Measurements from ENCODE around the gene PLCE1. TPM values are rescaled to one million over a fixed set of nuclear protein-coding genes. Genes with fewer than 3 reads are reported as not detected.

Gene PLCE1
- total and polyA plus RNA-seq, 2 donors (not counting 3 experiments of a cell fraction or from before 2014, with no cell fraction given), result 0.01 to 0.04 TPM

DNA sequence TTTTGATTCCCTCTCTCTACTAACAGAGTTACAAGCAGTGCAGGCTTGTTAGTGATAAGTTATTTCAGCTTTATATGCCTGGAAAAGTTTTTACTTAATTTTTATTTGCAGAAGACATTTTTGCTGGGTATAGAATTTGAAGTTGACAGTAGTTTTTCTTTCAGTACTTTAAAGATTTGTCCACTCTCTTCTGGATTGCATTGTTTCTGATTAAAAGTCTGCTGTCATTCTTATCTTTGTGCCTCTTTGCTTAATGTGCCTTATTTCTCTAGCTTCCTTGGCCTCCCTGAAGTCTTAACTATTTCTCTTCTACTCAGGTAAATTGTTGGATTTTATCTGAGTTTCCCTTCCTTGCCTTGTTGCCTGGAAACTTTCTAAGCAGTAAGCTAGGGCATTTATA lies 36.2 kb downstream of the PLCE1 start:
- POLR2A ChIA-PET, result no interaction called here
- Histone ChIP-seq H3K79me2 (ENCODE audit: control insufficient read depth, insufficient read depth, low read length) (no peaks in the 10 kb centered on the region), H3K36me3 (ENCODE audit: control insufficient read depth in 2 of 2, extremely low read depth in 1 of 2, insufficient read depth in 2 of 2, low read length in 2 of 2) (no peaks in the 10 kb centered on the region), H3K27ac (ENCODE audit: insufficient read depth, low read depth, low read length) (no peak overlapping the region), H3K9me1 (replicated peaks; ENCODE audit: control insufficient read depth, extremely low read depth, insufficient read depth, low read length) (no peaks in the 10 kb centered on the region), H2AFZ (ENCODE audit: low read depth, low read length) (no peak overlapping the region), H4K20me1 (replicated peaks; ENCODE audit: control insufficient read depth, extremely low read depth, insufficient read depth, low read length) (no peaks in the 10 kb centered on the region), H3K9me3 (replicated peaks; ENCODE audit: control insufficient read depth, insufficient read depth, low read length) (no peaks in the 10 kb centered on the region), H3K4me3 (replicated peaks in 1 of 3; ENCODE audit: insufficient read depth in 1 of 3, low read depth in 1 of 3, low read length in 3 of 3) (no peak overlapping the region), H3K27me3 (ENCODE audit: control insufficient read depth in 2 of 2, insufficient read depth in 2 of 2, low read length in 2 of 2) (no peaks in the 10 kb centered on the region), H3K4me1 (ENCODE audit: control insufficient read depth, extremely low read depth, insufficient read depth, low read length) (no peaks in the 10 kb centered on the region), H3K4me2 (ENCODE audit: insufficient read depth, low read length) (no peak overlapping the region), H3K9ac (replicated peaks; ENCODE audit: extremely low read depth, insufficient read depth, low read length) (no peak overlapping the region)
- no TSS peak for BruUV-seq (replicated peaks)
- FAIRE-seq (no peak), DNase-seq (ENCODE audit: low read depth, low spot score) (no peak)
- intact Hi-C loops (cut with micrococcal nuclease) (no loop called here), dilution Hi-C loops (cut with MboI; ENCODE audit: extremely low pct_ligation_motif_present, low sequenced_read_pairs) (no loop called here)
- TF ChIP-seq, protein P1, sequence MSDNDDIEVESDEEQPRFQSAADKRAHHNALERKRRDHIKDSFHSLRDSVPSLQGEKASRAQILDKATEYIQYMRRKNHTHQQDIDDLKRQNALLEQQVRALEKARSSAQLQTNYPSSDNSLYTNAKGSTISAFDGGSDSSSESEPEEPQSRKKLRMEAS (IDR thresholded peaks at IDR 0.05; ENCODE audit: insufficient read depth, insufficient read length), result no peak
- TF ChIP-seq FOS (IDR thresholded peaks at IDR 0.05; ENCODE audit: borderline replicate concordance, insufficient read depth, low read length), result no peak
- no peak for TF ChIP-seq JUN (IDR thresholded peaks at IDR 0.05; ENCODE audit: borderline replicate concordance, insufficient read depth, insufficient read length, low read depth)
- no peak for TF ChIP-seq GATA2 (IDR thresholded peaks at IDR 0.05; ENCODE audit: insufficient read depth, insufficient read length, low read depth, low read length)
- TF ChIP-seq POLR2A (IDR thresholded peaks at IDR 0.05; ENCODE audit: low read depth, low read length), result no peak
- TF ChIP-seq EZH2 (IDR thresholded peaks at IDR 0.05; ENCODE audit: borderline replicate concordance, low read depth, low read length, severe bottlenecking), result no peak
- TF ChIP-seq, protein P2, sequence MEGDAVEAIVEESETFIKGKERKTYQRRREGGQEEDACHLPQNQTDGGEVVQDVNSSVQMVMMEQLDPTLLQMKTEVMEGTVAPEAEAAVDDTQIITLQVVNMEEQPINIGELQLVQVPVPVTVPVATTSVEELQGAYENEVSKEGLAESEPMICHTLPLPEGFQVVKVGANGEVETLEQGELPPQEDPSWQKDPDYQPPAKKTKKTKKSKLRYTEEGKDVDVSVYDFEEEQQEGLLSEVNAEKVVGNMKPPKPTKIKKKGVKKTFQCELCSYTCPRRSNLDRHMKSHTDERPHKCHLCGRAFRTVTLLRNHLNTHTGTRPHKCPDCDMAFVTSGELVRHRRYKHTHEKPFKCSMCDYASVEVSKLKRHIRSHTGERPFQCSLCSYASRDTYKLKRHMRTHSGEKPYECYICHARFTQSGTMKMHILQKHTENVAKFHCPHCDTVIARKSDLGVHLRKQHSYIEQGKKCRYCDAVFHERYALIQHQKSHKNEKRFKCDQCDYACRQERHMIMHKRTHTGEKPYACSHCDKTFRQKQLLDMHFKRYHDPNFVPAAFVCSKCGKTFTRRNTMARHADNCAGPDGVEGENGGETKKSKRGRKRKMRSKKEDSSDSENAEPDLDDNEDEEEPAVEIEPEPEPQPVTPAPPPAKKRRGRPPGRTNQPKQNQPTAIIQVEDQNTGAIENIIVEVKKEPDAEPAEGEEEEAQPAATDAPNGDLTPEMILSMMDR (IDR thresholded peaks at IDR 0.05; ENCODE audit: extremely low read depth in 1 of 2, insufficient read depth in 1 of 2, low read depth in 1 of 2, low read length in 2 of 2), result no peak
- no peak for TF ChIP-seq POLR2AphosphoS5 (IDR thresholded peaks at IDR 0.05; ENCODE audit: insufficient read depth, low read depth, low read length)
- TF ChIP-seq MYC (IDR thresholded peaks at IDR 0.05; ENCODE audit: low read depth, low read length), result no peak
- CTCF ChIA-PET, result no interaction called here

Measured in endothelial cell of umbilical vein (primary cell).